Mesenchymal stem cell (in vitro differentiated cells and primary cell): ENCODE measurements around the gene JMJD8.
"Not testable (repeated sequence)": the region's sequence is repeated elsewhere in the genome, so short reads cannot be mapped to it uniquely, and the experiment has no call there.

ENCODE experiments used
- DNase-seq: peaks from one replicate; pipeline ENCODE4 v3.0.0-alpha.2; 2013
- H2AFZ ChIP-seq: one replicate; pipeline ENCODE4 v1.6.1; 2013; ENCODE audit warnings: low read depth, mild to moderate bottlenecking, control low read depth, inconsistent platforms, low read length, moderate library complexity
- H2AK5ac ChIP-seq: 2 replicates; pipeline ENCODE4 v1.6.1; 2013; ENCODE audit warnings: low read length, moderate library complexity, mild to moderate bottlenecking, inconsistent platforms; ENCODE audit not compliant: severe bottlenecking
- H2BK120ac ChIP-seq: one replicate; pipeline ENCODE4 v1.6.1; 2013; ENCODE audit warnings: low read depth, mild to moderate bottlenecking, inconsistent platforms, low read length, moderate library complexity
- H2BK12ac ChIP-seq, 2 experiments: one replicate each; pipeline ENCODE4 v1.6.1; 2013; ENCODE audit warnings: inconsistent platforms in 2 of 2, low read length in 2 of 2, mild to moderate bottlenecking in 2 of 2, moderate library complexity in 2 of 2, control low read depth in 1 of 2
- H2BK15ac ChIP-seq: one replicate; pipeline ENCODE4 v1.6.1; 2013; ENCODE audit warnings: mild to moderate bottlenecking, low read depth, inconsistent platforms; ENCODE audit not compliant: poor library complexity, severe bottlenecking
- H2BK5ac ChIP-seq: 2 replicates; pipeline ENCODE4 v1.6.1; 2013; ENCODE audit warnings: low read depth, mild to moderate bottlenecking, low read length, control low read depth, inconsistent platforms; ENCODE audit not compliant: poor library complexity, severe bottlenecking
- H3K14ac ChIP-seq, 2 experiments: one replicate each; pipeline ENCODE4 v1.6.1; 2013; ENCODE audit warnings: inconsistent platforms in 2 of 2, low read length in 2 of 2, control low read depth in 1 of 2, mild to moderate bottlenecking in 1 of 2, moderate library complexity in 1 of 2
- H3K18ac ChIP-seq, 2 experiments: one replicate each; pipeline ENCODE4 v1.6.1; 2013; ENCODE audit warnings: inconsistent platforms in 2 of 2, low read length in 2 of 2, control low read depth in 1 of 2, low read depth in 1 of 2, mild to moderate bottlenecking in 1 of 2
- H3K23ac ChIP-seq, 2 experiments: one replicate each; pipeline ENCODE4 v1.6.1; 2013; ENCODE audit warnings: inconsistent platforms in 2 of 2, low read length in 2 of 2, mild to moderate bottlenecking in 2 of 2, moderate library complexity in 2 of 2, control low read depth in 1 of 2
- H3K27ac ChIP-seq: 2 replicates; pipeline ENCODE4 v1.5.1; 2013; ENCODE audit warnings: mild to moderate bottlenecking, moderate library complexity, low read length, control low read depth, inconsistent platforms; ENCODE audit not compliant: poor library complexity, severe bottlenecking
- H3K27me3 ChIP-seq, 2 experiments: 2 replicates each; pipeline versions ENCODE4 v1.6.1 to v1.7.0; 2013; ENCODE audit warnings: low read length in 2 of 2, mild to moderate bottlenecking in 2 of 2, moderate library complexity in 2 of 2, control low read depth in 1 of 2, inconsistent platforms in 1 of 2; ENCODE audit not compliant: control insufficient read depth in 1 of 2, insufficient read depth in 1 of 2
- H3K36me3 ChIP-seq, 2 experiments: 2 replicates each; pipeline versions ENCODE4 v1.6.1 to v1.7.0; 2013; ENCODE audit warnings: low read length in 2 of 2, control low read depth in 1 of 2, inconsistent platforms in 1 of 2, low read depth in 1 of 2, mild to moderate bottlenecking in 1 of 2; ENCODE audit not compliant: insufficient read depth in 2 of 2, control insufficient read depth in 1 of 2
- H3K4ac ChIP-seq, 2 experiments: one replicate each; pipeline ENCODE4 v1.6.1; 2013; ENCODE audit warnings: inconsistent platforms in 2 of 2, low read length in 2 of 2, mild to moderate bottlenecking in 2 of 2, moderate library complexity in 2 of 2, control low read depth in 1 of 2, low read depth in 1 of 2
- H3K4me1 ChIP-seq: 2 replicates; pipeline ENCODE4 v1.6.1; 2013; ENCODE audit warnings: low read depth, low read length, control low read depth; ENCODE audit not compliant: control insufficient read depth, insufficient read depth
- H3K4me2 ChIP-seq: 2 replicates; pipeline ENCODE4 v1.6.1; 2013; ENCODE audit warnings: low read length, mild to moderate bottlenecking, inconsistent platforms; ENCODE audit not compliant: poor library complexity, severe bottlenecking
- H3K4me3 ChIP-seq, 2 experiments: 2 replicates each; pipeline versions ENCODE4 v1.5.1 to v1.7.0; 2013; ENCODE audit warnings: low read length in 2 of 2, mild to moderate bottlenecking in 2 of 2, control low read depth in 1 of 2, low read depth in 1 of 2; ENCODE audit not compliant: insufficient read depth in 1 of 2
- H3K79me1 ChIP-seq: replicated peaks from 2 replicates; pipeline ENCODE4 v1.6.1; 2013; ENCODE audit warnings: mild to moderate bottlenecking, control low read depth, low read length, inconsistent platforms; ENCODE audit not compliant: poor library complexity, severe bottlenecking
- H3K9ac ChIP-seq: 2 replicates; pipeline ENCODE4 v1.7.0; 2013; ENCODE audit warnings: mild to moderate bottlenecking, low read length, moderate library complexity
- H3K9me3 ChIP-seq: 2 replicates; pipeline ENCODE4 v1.7.0; 2013; ENCODE audit warnings: mild to moderate bottlenecking, low read length; ENCODE audit not compliant: control insufficient read depth
- H4K8ac ChIP-seq: one replicate; pipeline ENCODE4 v1.6.1; 2013; ENCODE audit warnings: inconsistent platforms, mild to moderate bottlenecking, low read length, moderate library complexity
- H4K91ac ChIP-seq: one replicate; pipeline ENCODE4 v1.6.1; 2013; ENCODE audit warnings: mild to moderate bottlenecking, low read length, inconsistent platforms
- WGBS: methylation state at CpG from one replicate; pipeline ENCODE4 v1.1.7; 2013; ENCODE audit warnings: mixed read lengths; 5-methylcytosine and 5-hydroxymethylcytosine counted together

The JMJD8 gene

DNA sequence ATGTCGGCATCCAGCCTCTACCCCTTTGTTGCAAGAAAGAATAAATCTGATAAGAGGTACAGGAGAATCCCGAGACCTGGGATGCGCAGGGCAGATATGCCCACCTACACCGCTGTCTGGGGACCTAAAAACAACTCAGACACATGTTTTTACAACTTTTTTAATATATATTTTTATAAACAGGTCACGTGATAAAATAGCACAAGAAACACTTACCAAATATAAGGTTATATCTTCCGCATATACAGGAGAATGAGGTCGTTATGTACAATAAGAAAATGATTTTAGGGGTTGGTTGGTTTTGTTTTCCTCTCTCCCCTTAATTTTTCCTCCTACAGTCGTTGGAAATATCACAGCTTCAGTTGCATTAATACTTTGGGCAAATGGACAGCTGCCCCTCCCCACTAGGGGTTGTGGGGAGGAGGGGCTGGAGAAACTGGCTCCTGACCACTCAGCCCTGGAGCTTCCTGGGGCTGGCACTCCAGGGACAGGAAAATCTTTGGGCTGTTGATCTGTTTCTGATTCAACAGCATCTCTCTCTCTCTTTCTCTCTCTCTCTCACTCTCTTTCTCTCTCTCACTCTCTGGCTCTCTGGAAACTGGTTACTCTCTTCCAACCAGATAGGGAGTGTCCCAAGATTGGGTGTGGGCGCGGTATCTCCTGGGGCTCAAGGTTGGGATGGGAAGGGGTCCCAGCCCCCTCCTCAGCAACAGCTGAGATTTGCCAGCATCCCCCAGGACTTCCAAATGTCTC, 8.4 kb upstream of the JMJD8 start:
- DNase-seq: no peak
- no peak overlapping the region for H2BK5ac ChIP-seq
- H3K4me1 ChIP-seq: peaks cover 37% of the 10 kb centered on the region
- no peak overlapping the region for H2BK12ac ChIP-seq
- peaks cover 4 to 16% of the 10 kb centered on the region in 2 experiments for H3K36me3 ChIP-seq
- H2AK5ac ChIP-seq: no peak overlapping the region
- H3K18ac ChIP-seq: no peak overlapping the region
- H2BK120ac ChIP-seq: no peak overlapping the region
- no peak overlapping the region for H4K91ac ChIP-seq
- no peak overlapping the region for H3K4me3 ChIP-seq
- H2BK15ac ChIP-seq: no peak overlapping the region
- no peak overlapping the region for H4K8ac ChIP-seq
- H3K4me2 ChIP-seq: no peak overlapping the region
- no peak overlapping the region for H2AFZ ChIP-seq
- no peak overlapping the region for H3K14ac ChIP-seq
- WGBS: 100% methylated on average over 6 of the region's 10 CpGs
- no peak overlapping the region for H3K4ac ChIP-seq
- no peak overlapping the region for H3K9ac ChIP-seq
- no peak overlapping the region for H3K23ac ChIP-seq
- H3K79me1 ChIP-seq: peaks cover 15% of the 10 kb centered on the region
- H3K27me3 ChIP-seq: peaks cover 49% of the 10 kb centered on the region in 2 experiments
- no peak overlapping the region for H3K27ac ChIP-seq
- no peaks in the 10 kb centered on the region for H3K9me3 ChIP-seq

DNA sequence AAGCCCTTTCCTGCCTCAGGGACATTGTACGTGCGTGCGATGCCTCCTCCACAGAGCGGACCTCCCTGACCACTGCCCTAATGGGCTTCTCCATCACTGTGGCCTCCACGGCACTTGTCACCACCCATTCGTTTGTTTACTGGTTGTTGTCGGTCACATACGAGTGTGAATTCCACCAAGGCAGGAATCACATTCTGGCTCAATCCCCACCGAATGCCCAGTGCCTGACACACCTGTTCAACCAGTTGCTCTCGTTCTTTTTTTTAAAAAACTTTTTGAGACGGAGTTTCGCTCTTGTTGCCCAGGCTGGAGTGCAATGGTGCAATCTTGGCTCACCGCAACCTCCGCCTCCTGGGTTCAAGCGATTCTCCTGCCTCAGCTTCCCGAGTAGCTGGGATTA, 7.1 kb upstream of the JMJD8 start:
- not testable (repeated sequence) for H3K9ac ChIP-seq, H3K14ac ChIP-seq, H2BK12ac ChIP-seq, H3K4me2 ChIP-seq, H4K8ac ChIP-seq, H3K4me3 ChIP-seq, H3K9me3 ChIP-seq, H2AFZ ChIP-seq, H3K27ac ChIP-seq, H2BK120ac ChIP-seq, H3K23ac ChIP-seq, H4K91ac ChIP-seq, H2BK15ac ChIP-seq, H2BK5ac ChIP-seq, H3K4ac ChIP-seq, DNase-seq, H2AK5ac ChIP-seq, H3K18ac ChIP-seq
- 87% methylated on average over 16 of the region's 16 CpGs for WGBS
- H3K4me1 ChIP-seq: peaks cover 39% of the 10 kb centered on the region
- peaks cover 41 to 43% of the 10 kb centered on the region in 2 experiments for H3K27me3 ChIP-seq
- peaks cover 17 to 27% of the 10 kb centered on the region in 2 experiments for H3K36me3 ChIP-seq
- peaks cover 25% of the 10 kb centered on the region for H3K79me1 ChIP-seq

GRCh38 chr16:689175-689897, 5.2 kb upstream of the JMJD8 start:
- H3K4ac ChIP-seq: peak overlapping the region; percentile 80 to 88
- no peak overlapping the region for H2BK15ac ChIP-seq
- DNase-seq: no peak
- H2BK120ac ChIP-seq: no peak overlapping the region
- H4K91ac ChIP-seq: peak overlapping the region; percentile 75
- H3K14ac ChIP-seq: no peak overlapping the region
- no peak overlapping the region for H2AFZ ChIP-seq
- H3K23ac ChIP-seq: no peak overlapping the region
- H3K4me3 ChIP-seq: peak overlapping the region; percentile 78 to 96
- H3K4me1 ChIP-seq: peaks cover 43% of the 10 kb centered on the region
- H3K9me3 ChIP-seq: no peaks in the 10 kb centered on the region
- no peak overlapping the region for H2BK5ac ChIP-seq
- H2BK12ac ChIP-seq: no peak overlapping the region
- H3K18ac ChIP-seq: peak overlapping the region in 1 of 2 experiments; percentile 63
- H3K27ac ChIP-seq: no peak overlapping the region
- H3K9ac ChIP-seq: peak overlapping the region; percentile 95
- H3K4me2 ChIP-seq: peak overlapping the region; percentile 85
- peak overlapping the region; percentile 96 for H4K8ac ChIP-seq
- peaks cover 39% of the 10 kb centered on the region for H3K79me1 ChIP-seq
- no peak overlapping the region for H2AK5ac ChIP-seq
- peaks cover 25 to 44% of the 10 kb centered on the region in 2 experiments for H3K36me3 ChIP-seq
- peaks cover 22 to 26% of the 10 kb centered on the region in 2 experiments for H3K27me3 ChIP-seq
- WGBS: 91% methylated on average over 25 of the region's 26 CpGs

DNA sequence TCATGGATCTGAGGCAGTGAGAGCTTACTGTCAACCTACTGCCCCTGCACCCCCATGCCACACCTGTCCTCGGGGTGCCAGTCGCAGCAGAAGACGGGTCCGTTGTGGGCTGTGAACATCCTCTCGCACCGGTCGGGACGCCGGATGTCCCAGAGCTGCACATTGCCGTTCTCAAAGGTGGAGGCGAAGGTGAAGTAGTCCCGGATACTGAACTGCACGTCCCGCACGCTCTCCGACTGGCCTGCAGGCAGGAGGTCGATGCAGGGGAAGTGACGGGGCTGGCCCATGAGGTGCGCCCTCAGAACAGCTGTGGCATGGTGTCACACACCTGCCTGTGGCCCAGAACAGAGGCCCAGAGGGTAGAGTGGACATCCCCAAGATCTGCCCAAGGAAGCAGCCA, 3.4 kb upstream of the JMJD8 start:
- no peak overlapping the region for H4K91ac ChIP-seq
- no peak overlapping the region for H3K23ac ChIP-seq
- no peak overlapping the region for H3K4ac ChIP-seq
- H2BK120ac ChIP-seq: no peak overlapping the region
- no peak overlapping the region for H2BK15ac ChIP-seq
- H3K79me1 ChIP-seq: peaks cover 45% of the 10 kb centered on the region
- H2AK5ac ChIP-seq: no peak overlapping the region
- H4K8ac ChIP-seq: no peak overlapping the region
- WGBS: 95% methylated on average over 19 of the region's 19 CpGs
- no peak overlapping the region for H3K4me2 ChIP-seq
- no peak overlapping the region for H3K18ac ChIP-seq
- peaks cover 34 to 59% of the 10 kb centered on the region in 2 experiments for H3K36me3 ChIP-seq
- peaks cover 8 to 9% of the 10 kb centered on the region in 2 experiments for H3K27me3 ChIP-seq
- H3K4me3 ChIP-seq: no peak overlapping the region
- H3K4me1 ChIP-seq: peaks cover 51% of the 10 kb centered on the region
- H3K9me3 ChIP-seq: no peaks in the 10 kb centered on the region
- DNase-seq: no peak
- H2BK12ac ChIP-seq: no peak overlapping the region
- no peak overlapping the region for H2BK5ac ChIP-seq
- H3K27ac ChIP-seq: no peak overlapping the region
- no peak overlapping the region for H3K9ac ChIP-seq
- H3K14ac ChIP-seq: no peak overlapping the region
- no peak overlapping the region for H2AFZ ChIP-seq
